ENCODE data around the gene ASTN2.
"Not testable (repeated sequence)": the region's sequence is repeated elsewhere in the genome, so short reads cannot be mapped to it uniquely, and the experiment has no call there.

Gene ASTN2

GRCh38 chr9:116897201-116897600 lies 517.7 kb downstream of the ASTN2 start:
- Histone ChIP-seq H3K9me3 (replicated peaks; ENCODE audit: insufficient read depth, low read length) (no peaks in the 10 kb centered on the region), H3K27ac (ENCODE audit: low read length) (no peak overlapping the region), H3K4me1 (ENCODE audit: low read length) (no peaks in the 10 kb centered on the region), H4K20me1 (ENCODE audit: insufficient read depth, low read length) (no peaks in the 10 kb centered on the region), H3K4me3 (ENCODE audit: low read length) (no peak overlapping the region), H3K9me2 (replicated peaks; ENCODE audit: insufficient read depth, low read length) (no peaks in the 10 kb centered on the region), H3K27me3 (replicated peaks; ENCODE audit: insufficient read depth, low read length) (no peaks in the 10 kb centered on the region), H3K79me2 (ENCODE audit: low read length) (no peaks in the 10 kb centered on the region), H3K36me3 (replicated peaks; ENCODE audit: insufficient read depth, low read length) (no peaks in the 10 kb centered on the region), H2AFZ (ENCODE audit: low read length) (no peak overlapping the region), H3K4me2 (ENCODE audit: low read depth, low read length) (no peak overlapping the region), H3F3A (ENCODE audit: insufficient read depth, low read length) (no peaks in the 10 kb centered on the region), H3K9ac (ENCODE audit: low read length) (no peak overlapping the region)
- DNase-seq, result no peak
- TF ChIP-seq CTCF (IDR thresholded peaks at IDR 0.05; ENCODE audit: low read length), result no peak
- TF ChIP-seq EZH2phosphoT487 (IDR thresholded peaks at IDR 0.05; ENCODE audit: low read length), result no peak
- TF ChIP-seq EZH2 (optimal IDR thresholded peaks at IDR 0.05; ENCODE audit: low read depth, low read length), result no peak

GRCh38 chr9:116895961-116896360 lies 518.9 kb downstream of the ASTN2 start:
- no peak for DNase-seq
- Histone ChIP-seq H3K4me1 (ENCODE audit: low read length) (no peaks in the 10 kb centered on the region), H3K9ac (ENCODE audit: low read length) (no peak overlapping the region), H4K20me1 (ENCODE audit: insufficient read depth, low read length) (no peaks in the 10 kb centered on the region), H3K27ac (ENCODE audit: low read length) (no peak overlapping the region), H3K4me3 (ENCODE audit: low read length) (no peak overlapping the region), H3K4me2 (ENCODE audit: low read depth, low read length) (no peak overlapping the region), H3K79me2 (ENCODE audit: low read length) (no peaks in the 10 kb centered on the region), H3K36me3 (replicated peaks; ENCODE audit: insufficient read depth, low read length) (no peaks in the 10 kb centered on the region), H3F3A (ENCODE audit: insufficient read depth, low read length) (no peaks in the 10 kb centered on the region), H3K9me2 (replicated peaks; ENCODE audit: insufficient read depth, low read length) (no peaks in the 10 kb centered on the region), H3K27me3 (replicated peaks; ENCODE audit: insufficient read depth, low read length) (no peaks in the 10 kb centered on the region), H3K9me3 (replicated peaks; ENCODE audit: insufficient read depth, low read length) (no peaks in the 10 kb centered on the region), H2AFZ (ENCODE audit: low read length) (no peak overlapping the region)
- TF ChIP-seq EZH2 (optimal IDR thresholded peaks at IDR 0.05; ENCODE audit: low read depth, low read length), result no peak
- TF ChIP-seq EZH2phosphoT487 (IDR thresholded peaks at IDR 0.05; ENCODE audit: low read length), result no peak
- TF ChIP-seq CTCF (IDR thresholded peaks at IDR 0.05; ENCODE audit: low read length), result no peak

- no peak for DNase-seq
- Histone ChIP-seq H2AFZ (ENCODE audit: low read length) (no peak overlapping the region), H3K9me3 (replicated peaks; ENCODE audit: insufficient read depth, low read length) (no peaks in the 10 kb centered on the region), H4K20me1 (ENCODE audit: insufficient read depth, low read length) (no peaks in the 10 kb centered on the region), H3K4me2 (ENCODE audit: low read depth, low read length) (no peak overlapping the region), H3K27ac (ENCODE audit: low read length) (no peak overlapping the region), H3K27me3 (replicated peaks; ENCODE audit: insufficient read depth, low read length) (no peaks in the 10 kb centered on the region), H3K79me2 (ENCODE audit: low read length) (no peaks in the 10 kb centered on the region), H3F3A (ENCODE audit: insufficient read depth, low read length) (no peaks in the 10 kb centered on the region), H3K4me3 (ENCODE audit: low read length) (no peak overlapping the region), H3K4me1 (ENCODE audit: low read length) (no peaks in the 10 kb centered on the region), H3K9ac (ENCODE audit: low read length) (no peak overlapping the region), H3K36me3 (replicated peaks; ENCODE audit: insufficient read depth, low read length) (no peaks in the 10 kb centered on the region), H3K9me2 (replicated peaks; ENCODE audit: insufficient read depth, low read length) (no peaks in the 10 kb centered on the region)
- TF ChIP-seq CTCF (IDR thresholded peaks at IDR 0.05; ENCODE audit: low read length) (no peak), EZH2 (optimal IDR thresholded peaks at IDR 0.05; ENCODE audit: low read depth, low read length) (no peak), EZH2phosphoT487 (IDR thresholded peaks at IDR 0.05; ENCODE audit: low read length) (no peak)
Observed at GRCh38 chr9:116891424-116891823, 523.4 kb downstream of the ASTN2 start.

- H2AFZ ChIP-seq (ENCODE audit: low read length); H3K4me2 ChIP-seq (ENCODE audit: low read depth, low read length); H3F3A ChIP-seq (ENCODE audit: insufficient read depth, low read length); H3K9me2 ChIP-seq (replicated peaks; ENCODE audit: insufficient read depth, low read length); H3K9me3 ChIP-seq (replicated peaks; ENCODE audit: insufficient read depth, low read length); H3K27ac ChIP-seq (ENCODE audit: low read length); H4K20me1 ChIP-seq (ENCODE audit: insufficient read depth, low read length); H3K9ac ChIP-seq (ENCODE audit: low read length); H3K27me3 ChIP-seq (replicated peaks; ENCODE audit: insufficient read depth, low read length); H3K4me3 ChIP-seq (ENCODE audit: low read length); DNase-seq; H3K36me3 ChIP-seq (replicated peaks; ENCODE audit: insufficient read depth, low read length); H3K79me2 ChIP-seq (ENCODE audit: low read length); H3K4me1 ChIP-seq (ENCODE audit: low read length): not testable (repeated sequence)
Observed at GRCh38 chr9:116888476-116888875, 526.4 kb downstream of the ASTN2 start.

Data from MM.1S (cell line).